SKM-1 (cell line): ENCODE data around the gene TRERF1.

Experiments used
- DNase-seq: peaks from one replicate; lab custom pipeline; 2025; ENCODE audit not compliant: unreplicated experiment; lab: John Stamatoyannopoulos, UW

TRERF1 gene

GRCh38 chr6:42400061-42400760 is 51.5 kb downstream of the TRERF1 start:
- no peak for DNase-seq

DNA sequence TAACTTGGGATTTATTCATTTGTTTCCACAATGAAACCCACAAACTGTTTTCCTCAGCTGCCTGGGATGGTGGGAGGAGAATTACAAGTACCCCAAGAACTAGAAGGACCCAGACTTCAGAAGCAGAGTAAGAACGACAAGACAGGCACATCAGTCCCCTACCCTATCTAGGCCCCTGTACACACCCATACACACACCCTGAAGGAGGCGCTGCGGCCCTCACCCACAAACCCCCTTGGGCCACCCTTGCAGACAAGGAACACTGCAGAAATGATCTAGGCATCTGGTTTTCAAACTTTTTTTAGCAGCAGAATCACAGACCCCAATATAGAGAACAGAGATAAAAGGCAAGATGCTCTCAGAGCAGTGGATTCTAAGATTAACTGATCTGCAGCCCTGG is 55.0 kb downstream of the TRERF1 start:
- DNase-seq: no peak

- DNase-seq: no peak
Measured at GRCh38 chr6:42394881-42395620, 56.7 kb downstream of the TRERF1 start.

DNA sequence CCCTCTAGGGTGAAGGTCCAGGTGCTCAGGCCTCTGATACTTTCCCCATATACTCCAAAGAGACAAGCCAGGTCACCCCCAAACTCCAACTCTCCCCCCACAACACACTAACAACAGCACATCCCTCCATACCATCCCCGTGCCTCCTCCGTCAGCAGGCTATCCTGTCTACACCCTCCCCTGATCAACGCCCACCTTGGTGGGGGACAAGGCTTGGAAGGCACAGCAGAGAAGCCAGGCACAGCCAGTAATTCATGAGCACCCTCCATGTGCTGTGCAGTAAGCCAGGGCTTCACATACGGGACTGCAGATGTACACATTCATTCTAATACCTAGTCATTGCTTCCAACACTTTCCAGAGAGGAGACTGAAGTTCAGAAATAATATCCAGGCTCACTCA is 57.6 kb downstream of the TRERF1 start:
- no peak for DNase-seq

- DNase-seq: no peak
Measured at GRCh38 chr6:42393339-42393738, 58.4 kb downstream of the TRERF1 start.

DNA sequence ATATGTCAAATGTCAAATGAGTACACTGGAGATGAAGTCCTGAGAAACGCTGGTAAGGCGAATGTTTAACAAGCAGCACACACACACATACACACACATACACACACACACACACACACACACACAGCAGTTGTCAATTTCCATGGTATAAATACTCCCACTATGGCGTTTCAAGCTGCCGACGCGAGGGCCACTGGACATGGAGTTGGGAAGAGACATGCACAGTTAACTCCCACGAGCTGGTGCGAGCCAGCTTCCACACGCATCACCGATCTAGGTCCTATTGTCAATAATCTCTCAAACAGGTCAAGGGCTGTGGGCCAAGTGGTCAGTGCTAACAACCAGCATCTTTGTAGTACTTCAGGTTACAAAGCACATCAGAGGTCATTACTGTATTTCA is 58.9 kb downstream of the TRERF1 start:
- DNase-seq: no peak

DNA sequence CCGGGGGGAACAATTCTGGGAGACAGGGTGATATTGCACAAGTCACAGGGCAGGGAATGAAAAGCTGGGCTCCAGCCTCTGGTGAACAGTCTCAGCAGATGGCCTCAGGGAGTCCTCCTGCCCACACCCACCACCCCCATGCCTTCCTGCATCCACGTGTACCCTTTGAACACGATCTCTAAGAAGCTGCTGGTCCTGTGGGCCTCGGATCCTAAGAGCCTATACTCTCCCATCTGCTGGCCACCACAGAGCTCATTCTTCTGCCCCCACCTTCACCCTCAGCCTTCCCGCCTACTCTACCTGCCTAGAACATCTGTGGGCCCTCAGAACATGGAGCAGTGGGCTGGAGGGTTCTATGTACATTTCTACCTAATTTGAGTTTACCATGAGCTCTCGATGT is 60.3 kb downstream of the TRERF1 start:
- DNase-seq: no peak

DNA sequence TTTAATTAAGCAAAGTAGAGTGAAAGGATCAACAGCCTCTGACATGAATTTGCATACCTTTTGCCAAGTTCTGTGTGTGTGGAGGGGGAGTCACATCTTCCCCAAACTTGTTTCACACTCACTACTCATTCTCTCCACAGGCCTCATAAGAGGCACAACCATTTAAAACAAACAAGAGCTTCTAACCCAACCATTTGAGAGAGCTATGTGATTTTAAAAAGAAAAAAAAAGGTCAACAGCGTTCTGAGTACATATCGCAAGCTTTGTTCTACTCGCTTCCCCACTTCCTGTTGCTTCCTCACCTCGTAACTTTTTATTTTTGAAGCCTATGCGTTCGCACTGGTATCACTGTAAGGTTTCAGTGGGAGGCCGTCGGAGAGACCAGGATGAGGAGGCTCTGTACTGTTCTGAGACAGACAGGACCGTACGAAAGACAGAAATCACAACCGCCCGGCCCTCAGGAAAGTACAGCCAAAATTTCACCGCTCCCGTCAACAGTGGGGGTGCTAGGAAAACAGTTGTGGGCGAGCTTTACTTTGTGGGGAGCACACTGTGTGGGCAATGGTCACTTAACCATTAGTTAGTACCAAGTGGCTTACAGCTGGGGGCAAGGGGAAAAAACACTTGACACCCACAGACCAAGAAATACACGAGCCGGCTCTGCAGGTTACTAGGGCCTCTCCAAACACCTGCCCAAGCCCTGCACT is 61.3 kb downstream of the TRERF1 start:
- DNase-seq: no peak

- DNase-seq: no peak
Measured at GRCh38 chr6:42389736-42390135, 62.0 kb downstream of the TRERF1 start.

GRCh38 chr6:42388046-42388445 is 63.7 kb downstream of the TRERF1 start:
- DNase-seq: no peak

DNA sequence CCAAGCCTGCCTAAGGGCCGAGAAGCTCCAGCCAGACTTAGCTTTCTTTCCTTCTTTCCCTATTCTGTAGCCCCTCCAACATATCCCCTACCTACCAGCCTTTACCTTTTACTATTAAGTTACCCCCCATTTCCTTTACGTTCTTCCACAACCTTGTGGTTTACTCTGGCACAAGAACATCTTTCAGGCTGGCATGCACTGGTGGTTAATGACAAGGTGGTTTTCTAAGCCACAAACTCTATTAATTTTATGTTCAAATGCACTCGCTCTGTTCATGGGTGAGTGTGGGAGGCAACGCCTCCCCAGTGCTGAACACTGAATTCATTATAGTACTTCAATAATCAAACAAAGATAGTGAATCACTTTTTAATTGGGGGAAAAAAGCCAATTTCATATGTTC is 64.4 kb downstream of the TRERF1 start:
- no peak for DNase-seq

DNA sequence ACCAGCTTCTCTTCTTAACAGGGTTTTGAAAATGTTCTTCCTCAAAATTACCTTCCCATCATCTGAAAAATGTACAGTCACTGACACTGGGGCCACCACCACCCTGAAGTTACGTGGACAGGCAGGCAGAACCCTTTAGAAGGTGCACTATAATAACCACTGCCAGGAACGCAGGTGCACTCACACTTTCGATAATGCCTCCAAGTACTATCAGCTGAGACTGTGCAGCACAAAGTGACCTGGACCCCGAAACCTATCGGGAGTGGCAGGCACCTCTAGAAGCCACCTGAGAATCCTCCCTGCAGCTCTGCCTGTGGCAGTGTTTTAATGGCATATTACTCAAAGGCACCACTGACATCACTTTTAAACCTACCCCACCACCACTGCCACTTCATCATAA is 66.4 kb downstream of the TRERF1 start:
- DNase-seq: no peak

DNA sequence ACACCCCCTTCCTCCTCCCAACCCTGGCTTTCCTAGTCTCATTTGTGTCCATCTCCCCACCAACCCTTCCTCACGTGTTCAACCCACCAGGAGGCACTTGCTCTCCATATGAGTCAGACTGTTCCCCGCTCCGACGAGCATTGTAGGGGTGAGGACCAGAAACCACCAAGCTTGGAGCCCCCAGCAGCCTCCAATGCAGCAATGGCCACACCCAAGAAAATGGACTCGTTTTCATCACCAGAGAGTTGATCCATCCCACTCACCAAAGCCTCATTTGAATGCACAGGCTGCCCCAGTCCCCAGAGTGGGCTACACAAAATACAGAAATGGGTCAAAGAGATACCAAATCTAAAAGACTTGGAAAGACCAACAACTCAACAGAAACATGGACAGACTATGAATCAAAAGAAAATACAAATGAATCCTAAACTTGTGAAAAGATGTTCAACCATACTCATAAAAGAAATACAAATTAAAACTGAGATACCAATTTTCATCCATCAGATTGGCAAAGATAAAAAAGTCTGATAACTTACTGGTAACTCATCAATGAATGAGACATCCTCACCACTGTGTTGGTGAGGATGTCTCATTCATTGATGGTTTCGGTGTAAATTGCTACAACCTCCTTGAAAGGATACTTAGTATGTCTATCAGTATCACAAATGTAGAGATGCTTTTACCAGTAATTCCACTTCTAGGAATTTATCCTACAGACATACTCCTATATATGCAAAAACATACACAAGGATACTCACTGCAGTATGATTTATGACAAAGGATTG is 68.1 kb downstream of the TRERF1 start:
- no peak for DNase-seq

GRCh38 chr6:42381850-42382249 is 69.9 kb downstream of the TRERF1 start:
- DNase-seq: no peak

- no peak for DNase-seq
Measured at GRCh38 chr6:42380228-42380979, 71.3 kb downstream of the TRERF1 start.

- peak; percentile 58 for DNase-seq
Measured at GRCh38 chr6:42378536-42378935, 73.2 kb downstream of the TRERF1 start.

GRCh38 chr6:42378125-42378524 is 73.6 kb downstream of the TRERF1 start:
- no peak for DNase-seq

- no peak for DNase-seq
Measured at GRCh38 chr6:42375007-42375635, 76.6 kb downstream of the TRERF1 start.

- no peak for DNase-seq
Measured at GRCh38 chr6:42374018-42374669, 77.6 kb downstream of the TRERF1 start.

- no peak for DNase-seq
Measured at GRCh38 chr6:42372699-42373098, 79.0 kb downstream of the TRERF1 start.
